DND-41 (cell line): ENCODE results near the gene LIMS1.

Source experiments
- ATAC-seq: fragments of 200-7000 bp; cut with Tn5 transposase; 3 replicates; pipeline ENCODE4 v1.9.1; 2021; ENCODE audit warnings: low read depth; ENCODE audit not compliant: insufficient read depth
- DNase-seq: peaks from one replicate; pipeline ENCODE4 v3.0.0-alpha.2; 2020
- H2AFZ ChIP-seq: 2 replicates; pipeline ENCODE4 v1.6.0; 2012; ENCODE audit warnings: low read depth, low read length
- H3K27ac ChIP-seq: 2 replicates; pipeline ENCODE4 v1.5.1; 2012; ENCODE audit warnings: low read length, inconsistent platforms
- H3K27me3 ChIP-seq: fragments of 200-600 bp; sonication (generic); 2 replicates; pipeline ENCODE4 v1.6.0; 2012; ENCODE audit warnings: low read length, mild to moderate bottlenecking, inconsistent platforms; ENCODE audit not compliant: insufficient read depth, poor library complexity
- H3K36me3 ChIP-seq: 2 replicates; pipeline ENCODE4 v1.5.1; 2012; ENCODE audit warnings: low read length, inconsistent platforms; ENCODE audit not compliant: insufficient read depth
- H3K4me1 ChIP-seq: 2 replicates; pipeline ENCODE4 v1.5.1; 2012; ENCODE audit warnings: mild to moderate bottlenecking, low read length; ENCODE audit not compliant: insufficient read depth
- H3K4me2 ChIP-seq: 2 replicates; pipeline ENCODE4 v1.6.0; 2012; ENCODE audit warnings: mild to moderate bottlenecking, moderate library complexity, low read length, inconsistent platforms; ENCODE audit not compliant: insufficient read depth
- H3K4me3 ChIP-seq, 2 experiments: fragments of 200-600 bp in 1 of 2; shearing (Covaris generic) in 1 of 2; 2 replicates each; pipeline ENCODE4 v1.5.1; 2012 to 2016; ENCODE audit warnings: inconsistent platforms in 2 of 2, low read length in 2 of 2, mild to moderate bottlenecking in 2 of 2, low read depth in 1 of 2, moderate library complexity in 1 of 2
- H3K79me2 ChIP-seq: 2 replicates; pipeline ENCODE4 v1.6.0; 2012; ENCODE audit warnings: low read length, inconsistent platforms; ENCODE audit not compliant: insufficient read depth
- H3K9ac ChIP-seq: 2 replicates; pipeline ENCODE4 v1.6.0; 2012; ENCODE audit warnings: low read depth, mild to moderate bottlenecking, inconsistent platforms, low read length, moderate library complexity
- H3K9me3 ChIP-seq: 2 replicates; pipeline ENCODE4 v1.5.1; 2012; ENCODE audit warnings: low read length, moderate library complexity, mild to moderate bottlenecking, inconsistent platforms; ENCODE audit not compliant: insufficient read depth, severe bottlenecking
- H4K20me1 ChIP-seq: 2 replicates; pipeline ENCODE4 v1.6.0; 2012; ENCODE audit warnings: low read length; ENCODE audit not compliant: insufficient read depth
- EZH2 ChIP-seq: IDR thresholded peaks from 3 replicates; pipeline ENCODE4 v1.6.1; 2012; ENCODE audit warnings: borderline replicate concordance, low read depth, mild to moderate bottlenecking, moderate library complexity, low read length, inconsistent platforms; ENCODE audit not compliant: severe bottlenecking
- TF ChIP-seq, protein P1 (sequence below): IDR thresholded peaks from 2 replicates; pipeline ENCODE4 v1.5.1; 2012; ENCODE audit warnings: borderline replicate concordance, low read length, moderate library complexity, mild to moderate bottlenecking; ENCODE audit not compliant: poor library complexity, severe bottlenecking; ENCODE audit errors: extremely low read depth

The LIMS1 gene

DNA sequence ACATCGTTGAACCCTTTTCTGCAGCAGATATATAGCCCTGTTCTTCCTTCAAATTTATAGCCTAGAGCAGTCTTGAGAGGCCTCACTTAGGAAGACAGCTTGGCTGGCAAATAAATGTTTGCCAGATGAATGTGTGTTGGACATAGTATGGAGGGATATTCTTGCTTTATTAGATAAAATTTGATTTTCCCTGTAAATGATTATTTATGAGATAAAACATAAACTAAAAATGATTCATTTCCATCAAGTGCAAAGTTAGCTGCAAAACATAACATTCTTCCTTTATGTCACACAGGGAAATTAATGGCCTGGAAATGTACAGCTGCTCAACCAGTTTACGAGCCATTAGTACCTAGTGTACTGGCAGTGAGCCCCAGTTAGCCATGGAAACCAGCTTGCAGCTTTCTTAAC lies 82.5 kb downstream of the LIMS1 start:
- TF ChIP-seq, protein P1, sequence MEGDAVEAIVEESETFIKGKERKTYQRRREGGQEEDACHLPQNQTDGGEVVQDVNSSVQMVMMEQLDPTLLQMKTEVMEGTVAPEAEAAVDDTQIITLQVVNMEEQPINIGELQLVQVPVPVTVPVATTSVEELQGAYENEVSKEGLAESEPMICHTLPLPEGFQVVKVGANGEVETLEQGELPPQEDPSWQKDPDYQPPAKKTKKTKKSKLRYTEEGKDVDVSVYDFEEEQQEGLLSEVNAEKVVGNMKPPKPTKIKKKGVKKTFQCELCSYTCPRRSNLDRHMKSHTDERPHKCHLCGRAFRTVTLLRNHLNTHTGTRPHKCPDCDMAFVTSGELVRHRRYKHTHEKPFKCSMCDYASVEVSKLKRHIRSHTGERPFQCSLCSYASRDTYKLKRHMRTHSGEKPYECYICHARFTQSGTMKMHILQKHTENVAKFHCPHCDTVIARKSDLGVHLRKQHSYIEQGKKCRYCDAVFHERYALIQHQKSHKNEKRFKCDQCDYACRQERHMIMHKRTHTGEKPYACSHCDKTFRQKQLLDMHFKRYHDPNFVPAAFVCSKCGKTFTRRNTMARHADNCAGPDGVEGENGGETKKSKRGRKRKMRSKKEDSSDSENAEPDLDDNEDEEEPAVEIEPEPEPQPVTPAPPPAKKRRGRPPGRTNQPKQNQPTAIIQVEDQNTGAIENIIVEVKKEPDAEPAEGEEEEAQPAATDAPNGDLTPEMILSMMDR, result no peak
- no peak for TF ChIP-seq EZH2
- no peaks in the 10 kb centered on the region for H3K9me3 ChIP-seq
- H3K4me2 ChIP-seq, result no peak overlapping the region
- H3K36me3 ChIP-seq, result no peaks in the 10 kb centered on the region
- H3K27me3 ChIP-seq, result no peaks in the 10 kb centered on the region
- peaks cover 34% of the 10 kb centered on the region for H3K4me1 ChIP-seq
- H3K4me3 ChIP-seq, result no peak overlapping the region
- ATAC-seq (no peak), DNase-seq (no peak)
- H3K27ac ChIP-seq, result no peak overlapping the region
- H3K9ac ChIP-seq, result no peak overlapping the region
- H4K20me1 ChIP-seq, result peaks cover 22% of the 10 kb centered on the region; the same call in 1 of the 2 replicates
- no peak overlapping the region for H2AFZ ChIP-seq
- peaks cover 7% of the 10 kb centered on the region; the same call in 1 of the 2 replicates for H3K79me2 ChIP-seq

DNA sequence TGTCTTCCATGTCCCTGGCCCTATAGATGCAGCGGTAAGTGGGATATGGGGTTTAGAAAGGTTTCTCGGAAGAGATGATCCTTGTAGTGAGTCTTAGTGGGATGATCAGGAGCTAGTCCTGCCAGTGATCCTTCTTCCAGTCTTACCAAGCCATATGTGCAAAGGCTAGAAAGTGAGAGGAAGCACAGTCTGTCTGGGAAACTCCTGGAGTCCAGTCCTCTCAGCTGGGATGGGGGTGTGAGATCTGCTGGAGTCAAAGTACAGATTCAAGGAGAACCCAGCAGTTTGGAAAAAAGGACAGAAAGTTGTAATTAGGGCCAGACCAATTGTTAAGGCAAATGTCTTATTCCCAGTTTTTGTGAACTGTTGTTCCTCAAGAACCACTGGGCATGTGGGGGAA lies 83.3 kb downstream of the LIMS1 start:
- H2AFZ ChIP-seq, result no peak overlapping the region
- H3K4me3 ChIP-seq, result no peak overlapping the region
- no peak overlapping the region for H3K9ac ChIP-seq
- DNase-seq, result no peak
- H3K9me3 ChIP-seq, result no peaks in the 10 kb centered on the region
- H3K27me3 ChIP-seq, result no peaks in the 10 kb centered on the region
- no peak overlapping the region for H3K27ac ChIP-seq
- no peak for TF ChIP-seq EZH2
- TF ChIP-seq, protein P1, result no peak
- H4K20me1 ChIP-seq, result peaks cover 19% of the 10 kb centered on the region; the same call in 1 of the 2 replicates
- H3K36me3 ChIP-seq, result no peaks in the 10 kb centered on the region
- H3K4me1 ChIP-seq, result peaks cover 37% of the 10 kb centered on the region
- ATAC-seq, result no peak
- no peak overlapping the region for H3K4me2 ChIP-seq
- H3K79me2 ChIP-seq, result peaks cover 7% of the 10 kb centered on the region; the same call in 1 of the 2 replicates

DNA sequence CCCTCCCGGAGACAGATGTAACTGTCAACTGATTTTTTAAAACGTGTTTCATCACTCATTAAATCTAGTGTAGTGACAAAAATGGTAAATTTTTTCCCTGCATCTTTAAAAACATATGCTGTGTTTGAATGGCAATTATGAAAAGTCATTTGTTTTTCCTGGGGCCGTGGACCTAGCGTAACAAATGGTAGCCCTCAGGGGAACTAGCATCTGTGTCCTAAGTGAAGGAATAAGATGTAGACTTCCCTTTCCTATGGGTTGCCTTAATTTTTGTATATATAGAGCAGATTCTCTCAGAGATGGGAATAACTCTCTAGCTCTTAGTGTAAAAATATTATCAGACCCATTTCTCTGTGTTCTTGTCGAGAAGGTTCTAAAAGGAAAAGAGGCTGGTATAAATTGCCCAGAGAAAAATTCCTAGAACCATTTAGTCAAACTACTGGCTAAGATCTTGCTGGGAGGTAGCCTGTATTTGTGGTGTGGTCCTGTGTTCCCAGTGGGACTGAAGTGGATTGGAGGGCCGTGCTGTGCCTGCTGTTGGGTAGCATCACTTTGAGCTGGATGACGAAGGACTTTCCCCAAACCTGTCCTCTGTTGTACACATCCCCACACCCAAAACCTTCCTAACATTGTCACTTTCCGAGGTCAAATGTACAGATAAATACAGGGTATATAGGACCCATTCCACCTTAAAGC lies 85.8 kb downstream of the LIMS1 start:
- Histone ChIP-seq H3K9me3 (no peaks in the 10 kb centered on the region), H3K79me2 (peaks cover 5% of the 10 kb centered on the region; the same call in 1 of the 2 replicates), H3K4me1 (peaks cover 37% of the 10 kb centered on the region), H3K27ac (no peak overlapping the region), H4K20me1 (peaks cover 8% of the 10 kb centered on the region; the same call in 1 of the 2 replicates), H3K4me2 (no peak overlapping the region), H2AFZ (no peak overlapping the region), H3K27me3 (no peaks in the 10 kb centered on the region), H3K4me3 (no peak overlapping the region), H3K36me3 (no peaks in the 10 kb centered on the region), H3K9ac (no peak overlapping the region)
- DNase-seq (no peak), ATAC-seq (no peak)
- no peak for TF ChIP-seq EZH2
- TF ChIP-seq, protein P1, result no peak
